HepG2 (cell line): ENCODE measurements around the gene SERTAD2. TPM values are rescaled to one million over a fixed set of nuclear protein-coding genes. Genes with fewer than 3 reads are reported as not detected.
A peak's percentile ranks its signal among the peaks of the same experiment; 100 is the strongest.

Experiments used
- CREBL2 ChIP-seq: sonication (generic); formaldehyde crosslinking; IDR thresholded peaks from 2 replicates; pipeline ENCODE4 v1.8.1; 2023; ENCODE audit warnings: missing genetic modification reagents, mild to moderate bottlenecking, borderline replicate concordance
- ETV5 ChIP-seq: IDR thresholded peaks from 2 replicates; pipeline ENCODE4 v1.6.1; 2018; ENCODE audit warnings: missing biosample characterization, missing genetic modification reagents, inconsistent platforms, borderline replicate concordance
- FOXA3 ChIP-seq: IDR thresholded peaks from 2 replicates; pipeline ENCODE4 v1.6.1; 2016; ENCODE audit warnings: missing genetic modification reagents, missing compliant biosample characterization
- HNRNPUL1 ChIP-seq: fragments of 200-400 bp; formaldehyde crosslinking; IDR thresholded peaks from 2 replicates; pipeline ENCODE4 v1.6.1; 2017; ENCODE audit warnings: low read depth, mild to moderate bottlenecking, low read length, moderate library complexity
- IRF2 ChIP-seq: IDR thresholded peaks from 2 replicates; pipeline ENCODE4 v1.6.1; 2018; ENCODE audit warnings: missing genetic modification reagents, missing compliant biosample characterization
- KAT7 ChIP-seq: IDR thresholded peaks from 2 replicates; pipeline ENCODE4 v1.6.1; 2018; ENCODE audit warnings: borderline replicate concordance, missing compliant biosample characterization
- MXD4 ChIP-seq: IDR thresholded peaks from 2 replicates; pipeline ENCODE4 v1.6.1; 2016; ENCODE audit warnings: mild to moderate bottlenecking, missing biosample characterization, missing genetic modification reagents
- NAIF1 ChIP-seq: sonication (generic); formaldehyde crosslinking; IDR thresholded peaks from 2 replicates; pipeline ENCODE4 v1.5.0; 2020; ENCODE audit warnings: mild to moderate bottlenecking, missing genetic modification reagents, borderline replicate concordance
- PATZ1 ChIP-seq: sonication (generic); formaldehyde crosslinking; IDR thresholded peaks from 2 replicates; pipeline ENCODE4 v1.4.0; 2020; ENCODE audit warnings: missing genetic modification reagents
- PRMT3 ChIP-seq: sonication (generic); formaldehyde crosslinking; IDR thresholded peaks from 2 replicates; pipeline ENCODE4 v1.8.1; 2022; ENCODE audit warnings: low read depth, mild to moderate bottlenecking, moderate library complexity, missing genetic modification reagents, borderline replicate concordance
- TBX2 ChIP-seq: sonication (generic); formaldehyde crosslinking; IDR thresholded peaks from 2 replicates; pipeline ENCODE4 v1.5.0; 2020; ENCODE audit warnings: missing genetic modification reagents, mild to moderate bottlenecking, borderline replicate concordance
- ZBTB26 ChIP-seq: IDR thresholded peaks from 2 replicates; pipeline ENCODE4 v1.6.1; 2016; ENCODE audit warnings: missing compliant biosample characterization, missing genetic modification reagents, borderline replicate concordance
- ZFY ChIP-seq: sonication (generic); formaldehyde crosslinking; IDR thresholded peaks from 2 replicates; pipeline ENCODE4 v1.4.0; 2020; ENCODE audit warnings: missing genetic modification reagents
- ZNF503 ChIP-seq: sonication (generic); formaldehyde crosslinking; IDR thresholded peaks from 2 replicates; pipeline ENCODE4 v1.4.0; 2020; ENCODE audit warnings: missing genetic modification reagents
- ZNF883 ChIP-seq: sonication (generic); formaldehyde crosslinking; IDR thresholded peaks from 2 replicates; pipeline ENCODE4 v1.5.1; 2020; ENCODE audit warnings: mild to moderate bottlenecking, missing genetic modification reagents; ENCODE audit errors: not compliant biosample characterization
- polyA plus RNA-seq, 8 experiments: library from polyadenylated mRNA; depleted of rRNA in 3 of 8; stranded (reverse) in 7 of 8; unstranded in 1 of 8; fragments of >200 nt; fragmentation: Illumina TruSeq in 4 of 8; extraction: Trizol in 4 of 8; gene quantifications; 2 replicates each; pipeline versions ENCODE4 v1.2.1 to v1.2.3, GENCODE V29; 2011 to 2016; ENCODE audit warnings: low read depth in 4 of 8, missing spikeins in 1 of 8, mixed read lengths in 1 of 8; ENCODE audit not compliant: insufficient read depth in 1 of 8
- total RNA-seq, 5 experiments: library from RNA; depleted of rRNA; stranded (reverse); fragments of >200 nt; fragmentation: Illumina TruSeq; extraction: Trizol; gene quantifications; 2 replicates each; pipeline ENCODE4 v1.2.3, GENCODE V29; 2016; ENCODE audit warnings: low read depth in 1 of 5
- TF ChIP-seq, protein P1 (sequence below): sonication (generic); formaldehyde crosslinking; IDR thresholded peaks from 2 replicates; pipeline ENCODE4 v1.4.0; 2020; ENCODE audit warnings: mild to moderate bottlenecking, missing genetic modification reagents
- TF ChIP-seq, protein P2 (sequence below): sonication (generic); formaldehyde crosslinking; IDR thresholded peaks from 2 replicates; pipeline ENCODE4 v1.8.1; 2023; ENCODE audit warnings: mild to moderate bottlenecking, missing genetic modification reagents
- TF ChIP-seq, protein P3 (sequence below): conservative IDR thresholded peaks from 2 replicates; pipeline ENCODE4 v1.6.1; 2018; ENCODE audit warnings: missing genetic modification reagents
- TF ChIP-seq, protein P4 (sequence below): sonication (generic); formaldehyde crosslinking; IDR thresholded peaks from 2 replicates; pipeline ENCODE4 v1.9.0; 2021; ENCODE audit warnings: missing genetic modification reagents, borderline replicate concordance

The SERTAD2 gene
- total and polyA plus RNA-seq, 2 of the 13 experiments (the other 11 are each of a cell fraction or from before 2014, with no cell fraction given): 6.7 to 22.6 TPM

DNA sequence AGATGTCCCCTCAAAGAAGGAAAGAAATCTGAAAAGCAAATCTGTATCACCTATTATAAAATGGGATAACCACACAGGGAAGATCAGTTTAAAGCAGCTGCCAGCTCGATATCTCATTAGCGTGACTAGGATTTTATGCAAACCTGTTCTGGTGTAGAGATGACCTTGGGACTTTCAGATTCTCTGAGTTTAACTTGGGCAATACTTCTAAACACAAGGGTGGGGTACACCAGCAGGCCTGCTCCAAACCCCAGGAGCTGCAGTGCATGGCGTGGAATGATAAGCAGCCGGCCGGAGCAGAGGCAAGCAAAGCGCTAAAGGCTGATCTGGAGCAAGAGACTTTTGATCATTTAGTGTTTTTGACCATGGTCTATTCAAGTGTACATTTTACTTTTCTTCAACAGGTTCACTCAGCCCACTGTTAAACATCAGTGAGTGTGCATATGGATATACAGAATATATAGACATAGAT lies 4.7 kb downstream of the SERTAD2 start (continued):
- peak; percentile 58 for TF ChIP-seq PATZ1 (CRISPR knock-in tag)
- TF ChIP-seq ZNF503 (CRISPR knock-in tag): no peak
- TF ChIP-seq, protein P1, sequence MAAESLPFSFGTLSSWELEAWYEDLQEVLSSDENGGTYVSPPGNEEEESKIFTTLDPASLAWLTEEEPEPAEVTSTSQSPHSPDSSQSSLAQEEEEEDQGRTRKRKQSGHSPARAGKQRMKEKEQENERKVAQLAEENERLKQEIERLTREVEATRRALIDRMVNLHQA: no peak
- TF ChIP-seq FOXA3 (CRISPR knock-in tag): no peak
- TF ChIP-seq, protein P2, sequence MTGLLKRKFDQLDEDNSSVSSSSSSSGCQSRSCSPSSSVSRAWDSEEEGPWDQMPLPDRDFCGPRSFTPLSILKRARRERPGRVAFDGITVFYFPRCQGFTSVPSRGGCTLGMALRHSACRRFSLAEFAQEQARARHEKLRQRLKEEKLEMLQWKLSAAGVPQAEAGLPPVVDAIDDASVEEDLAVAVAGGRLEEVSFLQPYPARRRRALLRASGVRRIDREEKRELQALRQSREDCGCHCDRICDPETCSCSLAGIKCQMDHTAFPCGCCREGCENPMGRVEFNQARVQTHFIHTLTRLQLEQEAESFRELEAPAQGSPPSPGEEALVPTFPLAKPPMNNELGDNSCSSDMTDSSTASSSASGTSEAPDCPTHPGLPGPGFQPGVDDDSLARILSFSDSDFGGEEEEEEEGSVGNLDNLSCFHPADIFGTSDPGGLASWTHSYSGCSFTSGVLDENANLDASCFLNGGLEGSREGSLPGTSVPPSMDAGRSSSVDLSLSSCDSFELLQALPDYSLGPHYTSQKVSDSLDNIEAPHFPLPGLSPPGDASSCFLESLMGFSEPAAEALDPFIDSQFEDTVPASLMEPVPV (CRISPR knock-in tag): no peak
- TF ChIP-seq, protein P3, sequence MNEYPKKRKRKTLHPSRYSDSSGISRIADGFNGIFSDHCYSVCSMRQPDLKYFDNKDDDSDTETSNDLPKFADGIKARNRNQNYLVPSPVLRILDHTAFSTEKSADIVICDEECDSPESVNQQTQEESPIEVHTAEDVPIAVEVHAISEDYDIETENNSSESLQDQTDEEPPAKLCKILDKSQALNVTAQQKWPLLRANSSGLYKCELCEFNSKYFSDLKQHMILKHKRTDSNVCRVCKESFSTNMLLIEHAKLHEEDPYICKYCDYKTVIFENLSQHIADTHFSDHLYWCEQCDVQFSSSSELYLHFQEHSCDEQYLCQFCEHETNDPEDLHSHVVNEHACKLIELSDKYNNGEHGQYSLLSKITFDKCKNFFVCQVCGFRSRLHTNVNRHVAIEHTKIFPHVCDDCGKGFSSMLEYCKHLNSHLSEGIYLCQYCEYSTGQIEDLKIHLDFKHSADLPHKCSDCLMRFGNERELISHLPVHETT (CRISPR knock-in tag): no peak
- TF ChIP-seq PRMT3 (CRISPR knock-in tag): no peak
- no peak for TF ChIP-seq ETV5 (CRISPR knock-in tag)
- TF ChIP-seq TBX2: peak; percentile 36
- TF ChIP-seq ZBTB26 (CRISPR knock-in tag): no peak
- no peak for TF ChIP-seq HNRNPUL1
- TF ChIP-seq MXD4 (CRISPR knock-in tag): 0 out of 2 replicates have a peak, but pooled peaks have one; percentile 10
- no peak for TF ChIP-seq ZNF883 (CRISPR knock-in tag)
- peak; percentile 39; the same call in 1 of the 2 replicates for TF ChIP-seq ZFY (CRISPR knock-in tag)
- TF ChIP-seq CREBL2 (CRISPR knock-in tag): no peak
- TF ChIP-seq IRF2 (CRISPR knock-in tag): peak; percentile 45
- 0 out of 2 replicates have a peak, but pooled peaks have one; percentile 32 for TF ChIP-seq NAIF1
- TF ChIP-seq, protein P4, sequence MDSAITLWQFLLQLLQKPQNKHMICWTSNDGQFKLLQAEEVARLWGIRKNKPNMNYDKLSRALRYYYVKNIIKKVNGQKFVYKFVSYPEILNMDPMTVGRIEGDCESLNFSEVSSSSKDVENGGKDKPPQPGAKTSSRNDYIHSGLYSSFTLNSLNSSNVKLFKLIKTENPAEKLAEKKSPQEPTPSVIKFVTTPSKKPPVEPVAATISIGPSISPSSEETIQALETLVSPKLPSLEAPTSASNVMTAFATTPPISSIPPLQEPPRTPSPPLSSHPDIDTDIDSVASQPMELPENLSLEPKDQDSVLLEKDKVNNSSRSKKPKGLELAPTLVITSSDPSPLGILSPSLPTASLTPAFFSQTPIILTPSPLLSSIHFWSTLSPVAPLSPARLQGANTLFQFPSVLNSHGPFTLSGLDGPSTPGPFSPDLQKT: no peak
- TF ChIP-seq KAT7: 0 out of 2 replicates have a peak, but pooled peaks have one; percentile 65
